Astrocyte of the spinal cord (primary cell): ENCODE data around the gene F7.

Source experiments
- DNase-seq: peaks from one replicate; pipeline ENCODE4 v3.0.0; 2011; ENCODE audit warnings: low read depth, low spot score
- H3K4me3 ChIP-seq: 2 replicates; pipeline ENCODE4 v1.5.1; 2011; ENCODE audit warnings: low read depth, mild to moderate bottlenecking, low read length, moderate library complexity
- in situ Hi-C: cut with HindIII; loops from 2 replicates; pipeline ENCODE4 v1.10.0; 2017; ENCODE audit warnings: low sequenced_read_pairs
- TF ChIP-seq, protein P1 (sequence below): IDR thresholded peaks from 2 replicates; pipeline ENCODE4 v1.5.1; 2012; ENCODE audit warnings: low read depth, mild to moderate bottlenecking, low read length, inconsistent platforms

The F7 gene

DNA sequence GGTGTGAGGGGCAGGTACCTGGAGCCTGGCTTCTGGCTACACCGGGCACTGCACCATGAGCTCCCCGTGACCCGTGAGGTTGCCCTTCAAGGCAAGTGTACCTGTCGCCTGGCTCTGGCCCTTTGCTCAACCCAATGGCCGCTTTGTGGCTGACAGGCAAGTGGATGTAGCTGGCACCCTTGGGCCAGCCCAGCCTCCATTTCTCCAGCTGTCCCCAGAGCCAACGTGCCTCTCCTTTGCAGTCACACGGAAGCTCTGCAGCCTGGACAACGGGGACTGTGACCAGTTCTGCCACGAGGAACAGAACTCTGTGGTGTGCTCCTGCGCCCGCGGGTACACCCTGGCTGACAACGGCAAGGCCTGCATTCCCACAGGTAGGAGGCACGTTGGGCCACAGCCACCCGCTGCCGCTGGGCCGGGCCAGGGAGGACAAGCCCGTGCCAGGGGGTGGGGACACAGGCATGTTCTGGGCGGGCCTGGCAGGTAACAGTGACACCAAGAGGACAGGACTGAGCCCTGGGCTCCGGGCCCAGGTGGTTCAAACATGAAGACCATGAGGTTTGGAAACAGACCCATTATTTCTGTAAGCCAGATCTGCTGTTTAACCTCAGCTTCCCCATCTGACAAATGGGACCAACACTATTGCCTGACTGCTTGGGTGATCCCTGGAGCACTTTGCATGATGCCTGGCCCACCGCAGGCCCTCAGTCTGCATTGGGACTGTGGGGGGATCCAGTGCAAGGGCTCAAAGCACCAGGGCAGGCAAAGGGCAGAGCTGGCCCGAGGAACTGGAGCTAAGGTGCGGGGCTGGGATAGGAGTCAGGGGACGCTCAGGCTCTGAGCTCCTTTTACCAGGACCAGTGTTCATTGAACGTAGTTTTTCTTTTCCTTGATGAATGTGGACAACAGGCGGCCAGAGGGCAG, 35.3 kb downstream of the F7 start:
- TF ChIP-seq, protein P1, sequence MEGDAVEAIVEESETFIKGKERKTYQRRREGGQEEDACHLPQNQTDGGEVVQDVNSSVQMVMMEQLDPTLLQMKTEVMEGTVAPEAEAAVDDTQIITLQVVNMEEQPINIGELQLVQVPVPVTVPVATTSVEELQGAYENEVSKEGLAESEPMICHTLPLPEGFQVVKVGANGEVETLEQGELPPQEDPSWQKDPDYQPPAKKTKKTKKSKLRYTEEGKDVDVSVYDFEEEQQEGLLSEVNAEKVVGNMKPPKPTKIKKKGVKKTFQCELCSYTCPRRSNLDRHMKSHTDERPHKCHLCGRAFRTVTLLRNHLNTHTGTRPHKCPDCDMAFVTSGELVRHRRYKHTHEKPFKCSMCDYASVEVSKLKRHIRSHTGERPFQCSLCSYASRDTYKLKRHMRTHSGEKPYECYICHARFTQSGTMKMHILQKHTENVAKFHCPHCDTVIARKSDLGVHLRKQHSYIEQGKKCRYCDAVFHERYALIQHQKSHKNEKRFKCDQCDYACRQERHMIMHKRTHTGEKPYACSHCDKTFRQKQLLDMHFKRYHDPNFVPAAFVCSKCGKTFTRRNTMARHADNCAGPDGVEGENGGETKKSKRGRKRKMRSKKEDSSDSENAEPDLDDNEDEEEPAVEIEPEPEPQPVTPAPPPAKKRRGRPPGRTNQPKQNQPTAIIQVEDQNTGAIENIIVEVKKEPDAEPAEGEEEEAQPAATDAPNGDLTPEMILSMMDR = no peak
- H3K4me3 ChIP-seq = no peak overlapping the region
- in situ Hi-C loops = no loop called here
- DNase-seq = no peak

DNA sequence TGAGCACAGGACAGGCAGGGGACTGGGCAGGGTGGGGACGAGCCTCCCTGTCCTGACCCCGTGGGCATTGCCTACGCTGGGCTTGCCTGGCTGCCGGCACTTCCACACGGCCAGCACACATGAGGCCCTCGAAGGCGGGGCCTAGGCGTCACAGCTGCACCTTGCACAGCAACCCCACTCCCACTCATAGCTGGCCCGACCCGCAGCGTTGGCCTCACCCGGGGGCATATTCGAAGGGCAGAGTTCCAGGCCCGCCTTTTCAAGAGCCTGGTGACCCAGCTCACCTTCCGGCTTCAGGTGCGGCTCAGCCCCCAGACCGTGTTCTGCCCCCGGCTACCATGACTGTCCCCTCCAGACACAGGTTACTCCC, 36.0 kb downstream of the F7 start:
- no peak for DNase-seq
- H3K4me3 ChIP-seq = no peak overlapping the region
- in situ Hi-C loops = no loop called here
- TF ChIP-seq, protein P1 = no peak

DNA sequence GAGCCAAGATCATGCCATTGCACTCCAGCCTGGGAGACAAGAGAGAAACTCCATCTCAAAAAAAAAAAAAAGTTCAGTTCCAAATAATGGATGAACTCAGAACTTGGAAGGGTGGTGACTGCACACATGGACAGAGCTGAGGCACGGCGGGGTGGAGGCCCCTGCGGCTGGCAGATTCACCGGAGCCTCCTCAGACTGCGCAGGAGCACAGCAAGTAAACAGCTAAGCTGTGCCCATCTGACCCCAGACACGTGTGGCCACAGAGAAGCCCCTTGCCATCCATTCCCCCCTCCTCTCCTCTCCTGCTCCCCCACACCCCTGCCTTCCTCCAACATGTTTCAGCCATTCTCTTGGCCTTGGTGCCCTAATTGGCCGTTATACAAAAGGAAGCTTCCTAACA, 37.3 kb downstream of the F7 start:
- TF ChIP-seq, protein P1 = no peak
- H3K4me3 ChIP-seq = no peak overlapping the region
- in situ Hi-C loops = no loop called here
- no peak for DNase-seq

DNA sequence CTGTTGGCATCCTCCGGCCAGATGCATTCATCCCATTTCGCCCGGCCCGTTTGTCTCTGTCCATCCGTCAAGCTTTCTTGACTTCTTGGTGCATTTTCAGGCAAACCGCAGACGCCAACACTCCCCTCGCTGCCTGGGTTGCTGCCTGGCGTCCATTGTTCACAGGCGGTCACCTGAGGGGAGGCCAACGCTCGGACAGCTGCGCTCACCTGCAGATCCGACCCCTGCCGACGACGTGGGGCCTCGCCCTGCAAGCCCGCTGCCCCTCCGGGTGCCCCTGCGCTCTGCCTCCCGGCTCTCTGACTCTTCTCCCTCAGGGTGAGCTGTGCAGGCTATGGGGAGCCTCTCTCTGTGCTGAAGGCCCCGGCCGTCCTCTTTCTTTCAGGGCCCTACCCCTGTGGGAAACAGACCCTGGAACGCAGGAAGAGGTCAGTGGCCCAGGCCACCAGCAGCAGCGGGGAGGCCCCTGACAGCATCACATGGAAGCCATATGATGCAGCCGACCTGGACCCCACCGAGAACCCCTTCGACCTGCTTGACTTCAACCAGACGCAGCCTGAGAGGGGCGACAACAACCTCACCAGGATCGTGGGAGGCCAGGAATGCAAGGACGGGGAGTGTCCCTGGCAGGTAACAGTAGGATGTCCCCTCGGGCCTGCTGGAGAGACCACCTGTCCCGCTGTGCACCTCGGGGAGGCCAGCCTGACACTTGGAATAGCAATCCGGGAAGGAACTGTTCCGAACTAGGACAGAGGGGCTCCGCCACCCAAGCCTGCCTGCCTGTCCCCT, 38.1 kb downstream of the F7 start:
- no peak overlapping the region for H3K4me3 ChIP-seq
- in situ Hi-C loops = no loop called here
- no peak for DNase-seq
- TF ChIP-seq, protein P1 = no peak

DNA sequence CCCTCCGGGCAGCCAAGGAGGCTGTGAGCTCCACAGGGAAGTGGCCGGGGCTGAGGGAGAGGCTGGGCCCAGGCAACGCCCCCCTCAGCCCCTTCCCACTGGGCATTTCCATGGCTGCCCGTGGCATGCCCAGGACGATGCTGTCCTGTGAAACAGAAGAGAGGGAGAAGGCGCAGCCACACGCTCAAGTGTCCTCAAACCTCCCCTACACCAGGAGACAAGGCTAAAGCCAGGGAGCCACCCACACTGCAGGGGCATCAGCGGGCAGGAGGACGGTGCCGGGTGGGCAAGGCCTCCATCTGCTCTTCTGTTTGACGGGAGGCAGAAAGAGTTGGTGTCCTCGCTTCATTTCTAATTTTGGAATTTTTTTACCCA, 38.7 kb downstream of the F7 start:
- H3K4me3 ChIP-seq = no peak overlapping the region
- TF ChIP-seq, protein P1 = no peak
- DNase-seq = no peak
- in situ Hi-C loops = no loop called here

DNA sequence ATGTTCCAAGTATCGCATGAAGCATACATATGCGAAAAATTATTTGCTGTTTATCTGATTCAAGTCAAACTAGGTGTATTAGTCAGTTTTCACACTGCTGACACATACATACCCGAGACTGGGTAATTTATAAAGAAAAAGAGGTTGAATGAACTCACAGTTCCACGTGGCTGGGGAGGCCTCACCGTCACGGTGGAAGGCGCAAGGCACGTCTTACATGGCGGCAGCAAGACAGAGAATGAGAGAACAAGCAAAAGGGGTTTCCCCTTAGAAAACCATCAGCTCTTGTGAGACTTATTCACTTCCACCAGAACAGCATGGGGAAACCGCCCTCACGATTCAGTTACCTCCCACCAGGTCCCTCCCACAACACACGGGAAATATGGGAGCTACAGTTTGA, 39.9 kb downstream of the F7 start:
- TF ChIP-seq, protein P1 = no peak
- H3K4me3 ChIP-seq = no peak overlapping the region
- in situ Hi-C loops = no loop called here
- no peak for DNase-seq
